H1 (cell line): ENCODE measurements around the gene ANKRD50. TPM values are rescaled to one million over a fixed set of nuclear protein-coding genes. Genes with fewer than 3 reads are reported as not detected.

Experiments
- BACH1 ChIP-seq: IDR thresholded peaks from 2 replicates; pipeline ENCODE4 v1.6.1; 2012; ENCODE audit warnings: low read length, improper control_type of control experiment
- BCL11A ChIP-seq, 2 experiments: IDR thresholded peaks; one replicate each; pipeline ENCODE4 v1.6.1; 2011; ENCODE audit warnings: low read depth in 2 of 2, low read length in 2 of 2, mild to moderate bottlenecking in 2 of 2
- BRCA1 ChIP-seq: IDR thresholded peaks from 2 replicates; pipeline ENCODE4 v1.6.1; 2012; ENCODE audit warnings: low read depth, low read length, improper control_type of control experiment
- CBX5 ChIP-seq: fragments of 300-800, 300-1000 bp; sonication (generic); IDR thresholded peaks from 2 replicates; pipeline ENCODE4 v1.7.1; 2016; ENCODE audit warnings: antibody characterized with exemption, low read length, low read depth
- CHD1 ChIP-seq: IDR thresholded peaks from 2 replicates; pipeline ENCODE4 v1.6.1; 2012; ENCODE audit warnings: low read depth, low read length, improper control_type of control experiment
- E2F6 ChIP-seq: IDR thresholded peaks from 2 replicates; pipeline ENCODE4 v1.6.1; 2012; ENCODE audit warnings: inconsistent platforms
- EP300 ChIP-seq, 2 experiments: IDR thresholded peaks; 1 replicate in 1 of 2; 2 replicates in 1 of 2; pipeline ENCODE4 v1.6.1; 2011 to 2012; ENCODE audit warnings: low read depth in 2 of 2, low read length in 2 of 2, mild to moderate bottlenecking in 2 of 2, borderline replicate concordance in 1 of 2, inconsistent platforms in 1 of 2, moderate library complexity in 1 of 2
- EZH2 ChIP-seq: fragments of 200-600 bp; sonication (generic); IDR thresholded peaks from 2 replicates; pipeline ENCODE4 v1.7.1; 2012; ENCODE audit warnings: low read depth, mild to moderate bottlenecking, moderate library complexity, low read length, inconsistent platforms; ENCODE audit not compliant: severe bottlenecking
- GABPA ChIP-seq: IDR thresholded peaks from 2 replicates; pipeline ENCODE4 v1.6.1; 2011; ENCODE audit warnings: mild to moderate bottlenecking, low read length, moderate library complexity, borderline replicate concordance; ENCODE audit not compliant: insufficient read depth
- GTF2F1 ChIP-seq: IDR thresholded peaks from 2 replicates; pipeline ENCODE4 v1.6.1; 2012; ENCODE audit warnings: low read depth, low read length, improper control_type of control experiment, borderline replicate concordance
- HDAC2 ChIP-seq, 2 experiments: fragments of 300-600 bp in 1 of 2; sonication (generic) in 1 of 2; IDR thresholded peaks; 2 replicates each; pipeline ENCODE4 v1.6.1; 2011 to 2012; ENCODE audit warnings: low read depth in 2 of 2, low read length in 2 of 2, mild to moderate bottlenecking in 2 of 2, moderate library complexity in 2 of 2, borderline replicate concordance in 1 of 2, inconsistent platforms in 1 of 2
- MAFK ChIP-seq: IDR thresholded peaks from 2 replicates; pipeline ENCODE4 v1.6.1; 2012; ENCODE audit warnings: low read depth, mild to moderate bottlenecking, improper control_type of control experiment, low read length
- NANOG ChIP-seq: IDR thresholded peaks from 2 replicates; pipeline ENCODE4 v1.6.1; 2011; ENCODE audit warnings: low read length, low read depth, mild to moderate bottlenecking, inconsistent platforms; ENCODE audit not compliant: insufficient read depth, poor library complexity, severe bottlenecking
- POLR2A ChIP-seq, 2 experiments: IDR thresholded peaks; 1 replicate in 1 of 2; 2 replicates in 1 of 2; pipeline ENCODE4 v1.6.1; 2011; ENCODE audit warnings: low read depth in 2 of 2, low read length in 2 of 2, mild to moderate bottlenecking in 2 of 2; ENCODE audit errors: control extremely low read depth in 1 of 2
- RFX5 ChIP-seq: IDR thresholded peaks from 2 replicates; pipeline ENCODE4 v1.6.1; 2011; ENCODE audit warnings: low read depth, low read length, improper control_type of control experiment, borderline replicate concordance
- RXRA ChIP-seq: IDR thresholded peaks from 2 replicates; pipeline ENCODE4 v1.6.1; 2011; ENCODE audit warnings: low read depth, mild to moderate bottlenecking, low read length, moderate library complexity; ENCODE audit not compliant: insufficient read depth
- SIN3A ChIP-seq, 2 experiments: IDR thresholded peaks in 1 of 2; conservative IDR thresholded peaks in 1 of 2; 2 replicates each; pipeline ENCODE4 v1.6.1; 2011 to 2012; ENCODE audit warnings: low read length in 2 of 2, improper control_type of control experiment in 1 of 2, low read depth in 1 of 2, mild to moderate bottlenecking in 1 of 2
- YY1 ChIP-seq: IDR thresholded peaks from 2 replicates; pipeline ENCODE4 v1.6.1; 2011; ENCODE audit warnings: low read depth, mild to moderate bottlenecking, low read length
- polyA plus RNA-seq, 7 experiments: library from polyadenylated mRNA; depleted of rRNA in 3 of 7; stranded (reverse) in 5 of 7; unstranded in 2 of 7; fragments of >200 nt in 5 of 7; fragments of 200-250 nt in 2 of 7; gene quantifications; 1 replicate in 5 of 7; 2 replicates in 1 of 7; 4 replicates in 1 of 7; pipeline versions ENCODE4 v1.2.1 to v1.2.3, GENCODE V29; 2011 to 2013; ENCODE audit warnings: missing spikeins in 2 of 7, mixed read lengths in 2 of 7
- total RNA-seq: library from RNA; stranded (reverse); fragmentation: NEBNext Ultra II Directional; extraction: Animal tissue kit (Norgen Biotek cat#: 25700); gene quantifications from 2 replicates; pipeline ENCODE4 v1.2.1, GENCODE V29; 2021
- TF ChIP-seq, protein P1 (sequence below): IDR thresholded peaks from 2 replicates; pipeline ENCODE4 v1.6.1; 2012; ENCODE audit warnings: low read length, inconsistent platforms

The ANKRD50 gene
- total and polyA plus RNA-seq, 2 of the 8 experiments (the other 6 are each of a cell fraction or from before 2014, with no cell fraction given): 8.5 to 25.0 TPM

GRCh38 chr4:124738994-124739393 lies 26.5 kb upstream of the ANKRD50 start (continued):
- TF ChIP-seq HDAC2 (IDR thresholded peaks at IDR 0.05; ENCODE audit: borderline replicate concordance in 1 of 2, low read depth in 2 of 2, low read length in 2 of 2) (peak; percentile 27 to 73; a peak in 2 of 4 replicates), SIN3A (conservative IDR thresholded peaks at IDR 0.05 in 1 of 2, IDR thresholded peaks at IDR 0.05 in 1 of 2; ENCODE audit: low read depth in 1 of 2, low read length in 2 of 2) (no peak), CHD1 (no peak), NANOG (no peak), POLR2A (IDR thresholded peaks at IDR 0.05; ENCODE audit: control extremely low read depth in 1 of 2, low read depth in 2 of 2, low read length in 2 of 2) (no peak), RXRA (no peak), CBX5 (no peak), RFX5 (no peak), BCL11A (IDR thresholded peaks at IDR 0.05; ENCODE audit: low read depth in 2 of 2, low read length in 2 of 2) (peak in 1 of 2 experiments; percentile 7), GABPA (no peak), EP300 (IDR thresholded peaks at IDR 0.05; ENCODE audit: borderline replicate concordance in 1 of 2, low read depth in 2 of 2, low read length in 2 of 2) (no peak), GTF2F1 (no peak), BACH1 (no peak), MAFK (no peak), YY1 (peak; percentile 67; the same call in 1 of the 2 replicates), E2F6 (no peak), BRCA1 (no peak), EZH2 (no peak)
- TF ChIP-seq, protein P1, sequence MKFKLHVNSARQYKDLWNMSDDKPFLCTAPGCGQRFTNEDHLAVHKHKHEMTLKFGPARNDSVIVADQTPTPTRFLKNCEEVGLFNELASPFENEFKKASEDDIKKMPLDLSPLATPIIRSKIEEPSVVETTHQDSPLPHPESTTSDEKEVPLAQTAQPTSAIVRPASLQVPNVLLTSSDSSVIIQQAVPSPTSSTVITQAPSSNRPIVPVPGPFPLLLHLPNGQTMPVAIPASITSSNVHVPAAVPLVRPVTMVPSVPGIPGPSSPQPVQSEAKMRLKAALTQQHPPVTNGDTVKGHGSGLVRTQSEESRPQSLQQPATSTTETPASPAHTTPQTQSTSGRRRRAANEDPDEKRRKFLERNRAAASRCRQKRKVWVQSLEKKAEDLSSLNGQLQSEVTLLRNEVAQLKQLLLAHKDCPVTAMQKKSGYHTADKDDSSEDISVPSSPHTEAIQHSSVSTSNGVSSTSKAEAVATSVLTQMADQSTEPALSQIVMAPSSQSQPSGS: no peak
